MM.1S (cell line): ENCODE data around the gene SMO.

Source experiments
- DNase-seq: peaks from one replicate; pipeline ENCODE4 v3.0.0-alpha.2; 2015
- H2AFZ ChIP-seq: fragments of 300-600 bp; sonication (generic); 2 replicates; pipeline ENCODE4 v1.6.0; 2016; ENCODE audit warnings: antibody characterized with exemption, low read length
- H3F3A ChIP-seq: fragments of 300-600 bp; sonication (generic); 2 replicates; pipeline ENCODE4 v1.6.1; 2016; ENCODE audit warnings: mild to moderate bottlenecking, antibody characterized with exemption, low read length, moderate library complexity, mixed read lengths; ENCODE audit not compliant: insufficient read depth
- H3K27ac ChIP-seq: fragments of 300-600 bp; sonication (generic); 2 replicates; pipeline ENCODE4 v1.5.1; 2016; ENCODE audit warnings: mild to moderate bottlenecking, low read length
- H3K27me3 ChIP-seq: fragments of 300-600 bp; sonication (generic); replicated peaks from 2 replicates; pipeline ENCODE4 v1.6.0; 2016; ENCODE audit warnings: low read length; ENCODE audit not compliant: insufficient read depth
- H3K36me3 ChIP-seq: fragments of 300-600 bp; sonication (generic); replicated peaks from 2 replicates; pipeline ENCODE4 v1.6.1; 2016; ENCODE audit warnings: mild to moderate bottlenecking, low read length, mixed read lengths; ENCODE audit not compliant: insufficient read depth
- H3K4me1 ChIP-seq: fragments of 300-600 bp; sonication (generic); 2 replicates; pipeline ENCODE4 v1.6.1; 2016; ENCODE audit warnings: low read length, mixed read lengths
- H3K4me2 ChIP-seq: fragments of 300-600 bp; sonication (generic); 2 replicates; pipeline ENCODE4 v1.6.0; 2016; ENCODE audit warnings: low read depth, low read length
- H3K4me3 ChIP-seq: fragments of 300-600 bp; sonication (generic); 2 replicates; pipeline ENCODE4 v1.5.1; 2016; ENCODE audit warnings: low read length, mixed read lengths
- H3K79me2 ChIP-seq: fragments of 300-600 bp; sonication (generic); 2 replicates; pipeline ENCODE4 v1.6.1; 2016; ENCODE audit warnings: mixed run types, low read length, mixed read lengths
- H3K9ac ChIP-seq: fragments of 300-600 bp; sonication (generic); 2 replicates; pipeline ENCODE4 v1.6.1; 2016; ENCODE audit warnings: low read length, mixed read lengths
- H3K9me2 ChIP-seq: fragments of 300-600 bp; sonication (generic); replicated peaks from 2 replicates; pipeline ENCODE4 v1.6.1; 2016; ENCODE audit warnings: mild to moderate bottlenecking, low read length, mixed read lengths; ENCODE audit not compliant: insufficient read depth
- H3K9me3 ChIP-seq: fragments of 300-600 bp; sonication (generic); replicated peaks from 2 replicates; pipeline ENCODE4 v1.6.1; 2016; ENCODE audit warnings: mild to moderate bottlenecking, low read length, mixed read lengths; ENCODE audit not compliant: insufficient read depth
- H4K20me1 ChIP-seq: fragments of 300-600 bp; sonication (generic); 2 replicates; pipeline ENCODE4 v1.6.1; 2016; ENCODE audit warnings: mild to moderate bottlenecking, low read length, moderate library complexity, mixed read lengths; ENCODE audit not compliant: insufficient read depth
- EZH2 ChIP-seq: fragments of 300-600 bp; sonication (generic); optimal IDR thresholded peaks from 2 replicates; pipeline ENCODE3; 2017; ENCODE audit warnings: low read depth, mild to moderate bottlenecking, antibody characterized with exemption, low read length, mixed read lengths
- EZH2phosphoT487 ChIP-seq: fragments of 300-600 bp; sonication (generic); IDR thresholded peaks from 2 replicates; pipeline ENCODE4 v1.6.1; 2018; ENCODE audit warnings: antibody characterized with exemption, low read length
- TF ChIP-seq, protein P1 (sequence below): fragments of 300-600 bp; sonication (generic); IDR thresholded peaks from 2 replicates; pipeline ENCODE4 v1.5.1; 2016; ENCODE audit warnings: antibody characterized with exemption, low read length, mixed read lengths

The SMO gene

GRCh38 chr7:129258649-129259389, 70.4 kb downstream of the SMO start:
- no peak overlapping the region for H3K27ac ChIP-seq
- peaks cover 8% of the 10 kb centered on the region for H3F3A ChIP-seq
- no peaks in the 10 kb centered on the region for H3K9me2 ChIP-seq
- no peak overlapping the region for H3K4me3 ChIP-seq
- no peak overlapping the region for H3K4me2 ChIP-seq
- H3K27me3 ChIP-seq: no peaks in the 10 kb centered on the region
- no peak overlapping the region; the same call in 1 of the 2 replicates for H2AFZ ChIP-seq
- DNase-seq: no peak
- H3K79me2 ChIP-seq: no peaks in the 10 kb centered on the region
- no peak overlapping the region for H3K9ac ChIP-seq
- H3K36me3 ChIP-seq: no peaks in the 10 kb centered on the region
- H4K20me1 ChIP-seq: no peaks in the 10 kb centered on the region
- TF ChIP-seq EZH2phosphoT487: no peak
- TF ChIP-seq, protein P1, sequence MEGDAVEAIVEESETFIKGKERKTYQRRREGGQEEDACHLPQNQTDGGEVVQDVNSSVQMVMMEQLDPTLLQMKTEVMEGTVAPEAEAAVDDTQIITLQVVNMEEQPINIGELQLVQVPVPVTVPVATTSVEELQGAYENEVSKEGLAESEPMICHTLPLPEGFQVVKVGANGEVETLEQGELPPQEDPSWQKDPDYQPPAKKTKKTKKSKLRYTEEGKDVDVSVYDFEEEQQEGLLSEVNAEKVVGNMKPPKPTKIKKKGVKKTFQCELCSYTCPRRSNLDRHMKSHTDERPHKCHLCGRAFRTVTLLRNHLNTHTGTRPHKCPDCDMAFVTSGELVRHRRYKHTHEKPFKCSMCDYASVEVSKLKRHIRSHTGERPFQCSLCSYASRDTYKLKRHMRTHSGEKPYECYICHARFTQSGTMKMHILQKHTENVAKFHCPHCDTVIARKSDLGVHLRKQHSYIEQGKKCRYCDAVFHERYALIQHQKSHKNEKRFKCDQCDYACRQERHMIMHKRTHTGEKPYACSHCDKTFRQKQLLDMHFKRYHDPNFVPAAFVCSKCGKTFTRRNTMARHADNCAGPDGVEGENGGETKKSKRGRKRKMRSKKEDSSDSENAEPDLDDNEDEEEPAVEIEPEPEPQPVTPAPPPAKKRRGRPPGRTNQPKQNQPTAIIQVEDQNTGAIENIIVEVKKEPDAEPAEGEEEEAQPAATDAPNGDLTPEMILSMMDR: no peak
- TF ChIP-seq EZH2: no peak
- H3K4me1 ChIP-seq: peaks cover 27% of the 10 kb centered on the region
- no peaks in the 10 kb centered on the region for H3K9me3 ChIP-seq

GRCh38 chr7:129262324-129262723, 73.9 kb downstream of the SMO start:
- Histone ChIP-seq H3K9me2 (no peaks in the 10 kb centered on the region), H4K20me1 (no peaks in the 10 kb centered on the region), H2AFZ (no peak overlapping the region), H3K9me3 (no peaks in the 10 kb centered on the region), H3K4me3 (no peak overlapping the region), H3K27ac (no peak overlapping the region), H3K27me3 (no peaks in the 10 kb centered on the region), H3F3A (peaks cover 8% of the 10 kb centered on the region), H3K79me2 (no peaks in the 10 kb centered on the region), H3K4me2 (no peak overlapping the region), H3K36me3 (no peaks in the 10 kb centered on the region), H3K9ac (no peak overlapping the region), H3K4me1 (peaks cover 27% of the 10 kb centered on the region)
- DNase-seq: peak; percentile 51
- TF ChIP-seq, protein P1: no peak
- TF ChIP-seq EZH2phosphoT487 (no peak), EZH2 (no peak)
